ENCODE results near the gene POLR2M.

Gene POLR2M

DNA sequence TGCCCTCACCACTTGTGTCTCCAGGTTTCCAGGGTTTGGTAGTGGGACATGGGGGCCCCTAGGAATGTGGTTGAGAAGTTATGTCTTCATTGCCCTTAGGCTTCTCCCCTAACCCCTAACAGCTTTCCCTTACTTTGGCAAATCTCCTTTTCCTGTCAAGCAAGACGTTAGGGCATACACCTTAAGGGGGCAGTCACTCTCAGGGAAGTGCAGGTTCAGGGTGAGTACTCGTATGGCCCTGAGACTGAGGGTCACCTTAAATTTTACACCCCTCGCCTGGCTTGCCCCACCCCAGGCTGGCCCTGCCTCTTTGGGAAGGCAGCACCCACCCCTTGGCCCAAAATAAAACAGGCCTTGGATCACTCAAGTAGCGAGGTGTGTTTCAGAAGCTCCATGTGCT, 33.5 kb downstream of the POLR2M start:
- DNase-seq (ENCODE audit: low spot score): no peak

DNA sequence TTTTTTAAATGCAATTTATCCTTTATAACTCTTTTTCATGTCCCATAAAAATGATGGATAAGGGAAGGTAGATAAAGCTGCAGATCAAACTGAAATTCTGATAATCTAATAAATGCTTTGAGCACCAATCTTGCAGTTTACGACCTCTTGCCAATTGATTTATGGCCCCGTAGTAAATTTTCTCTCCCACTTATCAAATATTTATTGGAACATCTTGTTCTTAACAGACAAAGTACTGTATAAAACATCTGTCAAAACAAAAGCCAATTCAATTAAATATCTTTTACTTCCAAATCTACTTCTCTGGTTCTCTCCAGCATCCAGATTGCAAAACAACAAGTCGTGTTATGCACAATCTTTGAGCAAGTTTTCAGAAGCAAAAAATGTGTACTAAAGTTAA, 34.6 kb downstream of the POLR2M start:
- DNase-seq (ENCODE audit: low spot score): no peak

DNA sequence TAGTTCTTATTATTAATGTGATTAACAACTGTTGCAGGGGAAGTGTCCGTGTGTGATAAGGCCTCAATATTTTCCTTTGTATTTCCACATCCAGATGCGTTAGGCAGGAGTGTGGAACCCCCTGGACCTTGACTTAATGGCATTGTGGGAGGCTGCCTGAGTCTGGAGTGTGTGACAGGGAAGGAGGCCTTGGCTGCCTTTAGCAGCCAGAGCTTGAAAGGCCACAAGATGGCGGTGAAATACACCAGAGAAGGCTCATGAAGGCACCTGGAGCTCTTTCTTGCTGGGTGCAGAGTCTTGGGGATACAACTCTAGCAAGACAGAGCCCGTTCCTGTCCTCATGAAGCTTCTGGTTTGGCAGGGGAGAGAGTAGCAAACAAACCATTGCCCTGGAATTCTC, 36.9 kb downstream of the POLR2M start:
- no peak for DNase-seq (ENCODE audit: low spot score)

DNA sequence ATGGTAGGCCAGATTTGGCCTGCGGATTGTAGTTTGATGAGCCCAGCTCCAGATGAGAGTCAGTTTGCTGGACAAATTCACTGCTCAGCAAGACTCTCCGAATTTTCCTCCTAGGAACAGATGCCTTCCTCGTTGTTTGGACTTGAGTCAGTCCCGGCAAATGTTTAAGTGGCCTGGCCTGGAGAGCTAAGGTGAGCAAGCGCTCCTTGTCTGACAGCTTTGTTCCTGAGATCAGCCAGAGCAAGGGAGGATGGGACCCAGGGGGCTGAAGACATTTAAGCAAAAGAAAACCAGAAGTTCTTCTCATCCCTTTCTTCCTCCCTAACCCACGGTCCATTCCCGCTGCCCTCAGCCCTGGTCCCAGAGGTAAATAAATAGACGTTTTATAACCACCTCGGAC, 40.3 kb downstream of the POLR2M start:
- DNase-seq (ENCODE audit: low spot score): no peak

DNA sequence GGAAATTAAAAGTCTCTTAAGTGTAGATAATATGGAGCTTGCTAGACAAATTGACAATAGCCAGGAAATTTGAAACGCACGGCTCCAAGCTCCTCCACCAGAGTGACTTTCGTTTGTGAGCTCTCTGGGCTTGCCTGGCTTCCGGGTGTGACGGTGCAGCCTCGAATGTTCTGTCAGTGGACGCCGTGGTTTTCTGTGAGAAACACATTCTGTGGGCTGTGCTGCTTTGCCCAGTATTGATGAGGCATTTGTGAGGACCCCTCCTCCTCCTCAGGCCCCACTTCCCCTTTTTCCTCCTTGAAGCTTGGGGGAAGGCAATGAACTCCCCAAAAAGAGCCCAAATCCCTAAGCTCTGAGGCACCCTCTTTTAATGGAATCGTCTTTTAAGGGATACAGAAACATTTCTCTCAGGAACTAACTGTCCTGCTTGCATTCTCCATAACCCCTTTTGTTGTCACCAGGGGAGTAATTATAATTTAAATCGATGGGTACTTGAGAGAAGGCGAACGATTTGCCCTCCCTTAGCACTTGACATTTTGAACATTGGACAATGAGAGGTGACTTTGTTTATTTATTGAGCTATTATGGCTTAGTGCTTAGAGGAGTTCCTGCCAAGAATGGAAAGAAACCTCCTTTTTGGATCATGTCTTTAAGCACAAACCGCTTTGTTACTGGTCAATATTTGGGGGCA, 40.8 kb downstream of the POLR2M start:
- no peak for DNase-seq (ENCODE audit: low spot score)

DNA sequence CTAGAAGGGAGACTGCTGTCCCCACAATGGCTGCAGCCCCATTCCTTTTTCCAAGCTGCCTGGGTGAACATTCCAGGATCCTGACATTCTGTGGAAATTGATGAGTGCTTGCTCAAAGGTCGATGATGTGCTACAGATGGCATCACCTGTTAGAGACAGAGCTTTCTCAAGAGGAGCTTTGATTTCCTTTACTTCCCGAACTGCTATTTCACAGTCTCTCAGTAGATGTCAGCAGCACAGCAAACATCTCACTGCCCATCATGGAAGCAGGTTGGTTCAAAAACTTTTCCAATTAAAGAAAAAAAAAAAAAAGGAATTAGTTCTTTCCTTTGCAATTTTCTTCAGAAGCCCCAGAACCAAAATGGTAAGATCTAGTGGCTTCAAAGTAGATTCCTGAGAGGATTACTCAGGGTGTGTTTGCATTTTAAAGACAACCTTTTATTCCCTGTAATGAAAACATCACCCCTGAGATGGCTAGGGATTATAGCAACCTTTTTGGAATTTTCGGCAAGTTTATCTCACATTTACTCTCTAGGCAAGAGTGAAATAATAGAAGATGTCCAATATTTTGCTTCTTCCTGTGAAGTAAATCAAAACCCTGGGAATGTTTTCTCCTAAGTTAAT, 44.8 kb downstream of the POLR2M start:
- no peak for DNase-seq (ENCODE audit: low spot score)

DNA sequence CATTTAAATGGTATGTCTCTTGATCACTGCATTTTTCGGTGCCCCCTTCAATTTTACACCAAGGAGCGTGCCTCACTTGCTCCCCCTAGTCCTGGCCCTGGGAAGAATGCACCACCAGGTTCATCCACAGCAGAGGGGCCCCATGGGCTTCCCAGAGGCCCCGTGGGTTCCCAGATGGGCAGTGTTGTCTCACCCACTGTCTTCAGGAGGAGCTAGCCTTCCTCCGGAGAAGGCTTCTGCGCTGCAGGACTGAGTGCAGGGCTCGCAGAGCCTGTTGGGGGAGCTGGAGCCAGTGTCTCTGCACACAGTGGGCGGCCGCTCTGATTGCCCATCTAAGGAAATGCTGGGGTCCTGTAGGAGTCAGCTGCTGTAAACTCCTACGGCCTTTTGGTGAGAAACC, 45.9 kb downstream of the POLR2M start:
- no peak for DNase-seq (ENCODE audit: low spot score)

DNA sequence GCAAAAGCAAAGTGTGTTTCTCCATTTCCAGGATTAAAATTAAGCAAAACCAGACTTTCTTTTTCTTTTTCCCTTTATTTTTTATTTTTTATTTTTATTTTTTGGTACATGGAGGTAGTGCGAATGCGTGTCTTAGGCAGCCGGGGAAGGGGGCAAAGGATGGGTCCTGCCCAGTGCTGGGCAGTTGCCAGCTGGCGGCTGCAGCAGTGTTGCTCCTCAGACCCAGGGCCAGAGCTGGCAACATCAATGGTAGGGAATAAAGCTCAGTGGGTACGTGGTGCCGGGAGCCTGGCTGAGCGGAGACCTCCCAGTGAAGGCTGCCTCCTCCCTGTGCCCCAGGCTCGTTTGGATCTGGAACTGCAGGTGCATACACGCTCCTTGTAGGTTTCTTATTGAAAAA, 46.3 kb downstream of the POLR2M start:
- no peak for DNase-seq (ENCODE audit: low spot score)

DNA sequence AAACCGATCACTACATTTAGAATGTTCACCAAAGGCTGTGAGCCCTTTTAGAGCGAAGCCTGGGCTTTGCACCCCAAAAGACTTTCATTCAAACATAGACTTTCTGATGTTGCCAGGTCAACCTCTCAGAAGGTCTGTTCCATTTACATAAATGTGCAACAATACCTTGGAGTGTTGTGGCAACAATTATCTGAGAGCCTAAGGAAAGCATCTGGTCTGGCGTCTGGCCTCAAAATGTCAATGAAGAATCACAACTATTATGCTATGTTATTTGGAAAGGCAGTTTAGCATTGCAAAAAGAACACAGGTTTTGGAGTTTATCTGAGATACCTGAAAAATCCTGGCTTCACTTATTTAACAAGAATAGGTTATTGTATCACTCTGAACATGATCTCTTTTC, 50.0 kb downstream of the POLR2M start:
- DNase-seq (ENCODE audit: low spot score): no peak

DNA sequence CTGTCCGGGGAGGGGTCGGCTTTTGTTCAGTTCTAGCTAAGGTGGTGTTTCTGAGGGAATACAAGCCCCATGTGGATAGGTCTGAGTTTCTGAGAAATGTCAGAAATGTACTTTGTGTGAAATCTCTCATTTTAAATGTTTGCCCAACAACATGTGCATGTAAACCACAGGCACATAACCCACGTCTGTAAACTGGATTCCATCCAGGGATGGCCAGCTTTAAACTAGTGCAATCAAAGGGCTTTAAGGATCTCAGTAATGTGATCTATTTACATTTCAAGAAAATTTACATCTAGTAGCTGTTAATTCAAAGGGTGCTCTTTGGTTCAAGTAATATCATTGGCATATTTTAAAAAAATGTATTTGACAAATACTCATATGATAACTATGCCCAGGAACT, 52.0 kb downstream of the POLR2M start:
- no peak for DNase-seq (ENCODE audit: low spot score)

DNA sequence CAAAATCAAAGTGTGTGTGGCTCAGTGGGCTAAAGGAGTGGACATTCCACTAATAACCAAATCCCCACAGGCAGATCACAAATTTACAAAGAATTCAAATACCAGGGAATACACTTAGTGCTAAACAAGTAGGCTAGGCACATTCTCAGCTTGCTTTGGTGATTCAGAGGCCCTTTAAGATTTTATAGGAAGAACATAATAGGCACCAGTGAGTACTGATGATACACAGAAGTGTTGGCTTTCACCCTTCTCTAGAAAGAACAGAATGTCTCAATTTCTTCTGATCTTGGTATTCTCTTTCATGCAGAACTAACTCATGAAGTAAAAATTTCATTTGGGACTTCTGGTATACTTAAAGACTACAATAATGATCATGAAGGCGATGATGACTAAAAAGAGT, 55.0 kb downstream of the POLR2M start:
- no peak for DNase-seq (ENCODE audit: low spot score)

DNA sequence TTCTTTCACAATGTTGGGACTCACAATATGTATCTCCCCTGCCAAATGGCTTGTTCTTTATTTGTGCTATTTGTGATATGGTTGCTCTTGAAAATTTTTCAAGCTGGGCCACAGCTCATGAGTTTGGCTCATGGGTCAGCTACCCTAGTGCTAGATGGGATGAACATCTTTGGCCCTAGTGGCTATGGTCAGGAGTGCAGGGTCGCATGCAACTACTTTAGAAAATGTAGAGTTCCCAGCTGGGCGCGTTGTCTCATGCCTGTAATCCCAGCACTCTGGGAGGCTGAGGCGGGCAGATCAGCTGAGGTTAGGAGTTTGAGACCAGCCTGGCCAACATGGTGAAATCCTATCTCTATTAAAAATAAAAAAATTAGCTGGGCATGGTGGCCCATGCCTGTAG, 55.8 kb downstream of the POLR2M start:
- DNase-seq (ENCODE audit: low spot score): no peak

DNA sequence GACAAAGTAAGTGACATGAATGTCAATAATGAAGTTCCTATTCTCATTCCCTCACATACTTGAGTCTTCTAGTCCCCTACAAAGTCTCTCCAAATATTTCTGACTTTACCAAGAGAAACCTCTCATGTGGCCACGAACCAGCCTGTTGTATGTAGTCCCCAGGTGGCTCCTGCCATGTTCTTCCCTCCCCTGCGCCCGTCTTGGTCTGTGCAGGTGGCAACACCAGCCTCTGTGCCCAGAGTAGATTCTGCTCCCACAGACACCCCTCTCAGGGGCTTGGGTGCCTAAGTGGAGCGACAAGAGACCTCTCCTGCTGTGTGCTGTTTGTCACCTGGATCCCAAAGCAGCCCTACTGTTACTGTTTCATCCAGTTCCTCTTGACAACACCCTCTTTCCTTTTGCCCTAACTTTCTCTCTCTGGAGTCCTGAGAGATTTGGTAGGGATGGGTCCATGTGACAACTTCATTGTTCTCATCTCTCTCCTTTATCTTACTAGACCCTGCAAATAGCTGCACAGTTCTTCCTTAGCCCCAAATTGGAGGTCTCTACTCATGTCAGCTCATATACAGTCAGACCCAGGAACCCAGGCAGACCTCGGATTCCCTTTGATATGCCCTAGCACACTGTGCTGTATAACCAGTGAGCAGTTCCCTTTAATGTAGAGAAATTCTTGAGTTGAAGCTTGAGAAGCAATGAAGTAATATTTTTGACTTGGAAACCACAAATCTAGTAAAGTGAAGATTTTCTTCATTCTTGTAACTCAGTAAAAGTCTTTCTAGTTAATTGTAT, 56.9 kb downstream of the POLR2M start:
- DNase-seq (ENCODE audit: low spot score): no peak
